Neural crest cell (in vitro differentiated cells): ENCODE measurements around the gene MEIG1. TPM values are rescaled to one million over a fixed set of nuclear protein-coding genes. Genes with fewer than 3 reads are reported as not detected.

Experiments
- DNase-seq: peaks from one replicate; pipeline ENCODE4 v3.0.0; 2021; ENCODE audit warnings: low read depth, mixed read lengths, low spot score
- H3K27ac Mint-ChIP-seq: one replicate; pipeline ENCODE4 v1.8.0; 2021; ENCODE audit warnings: mild to moderate bottlenecking, mixed read lengths; ENCODE audit not compliant: unreplicated experiment
- H3K27me3 Mint-ChIP-seq: 2 replicates; pipeline ENCODE4 v1.8.0; 2021; ENCODE audit warnings: low read depth, mild to moderate bottlenecking, mixed read lengths
- H3K36me3 Mint-ChIP-seq: 2 replicates; pipeline ENCODE4 v1.8.0; 2021; ENCODE audit warnings: low read depth, mild to moderate bottlenecking, mixed read lengths
- H3K4me1 Mint-ChIP-seq: 2 replicates; pipeline ENCODE4 v1.8.0; 2021; ENCODE audit warnings: mixed read lengths
- H3K4me3 Mint-ChIP-seq: one replicate; pipeline ENCODE4 v1.8.0; 2021; ENCODE audit warnings: mild to moderate bottlenecking, mixed read lengths
- H3K9me3 Mint-ChIP-seq: 2 replicates; pipeline ENCODE4 v1.8.0; 2021; ENCODE audit warnings: mixed read lengths
- total RNA-seq: library from RNA; stranded (reverse); gene quantifications from 2 replicates; pipeline ENCODE4 v1.2.1, GENCODE V29; 2021
- TF ChIP-seq, protein P1 (sequence below): fragments of 200-600 bp; sonication (generic); conservative IDR thresholded peaks from 2 replicates; pipeline ENCODE4 v1.5.0; 2021; ENCODE audit warnings: antibody characterized with exemption, mild to moderate bottlenecking

Gene MEIG1
- total RNA-seq, 1 donor from 2014 or later = 1.6 TPM

DNA sequence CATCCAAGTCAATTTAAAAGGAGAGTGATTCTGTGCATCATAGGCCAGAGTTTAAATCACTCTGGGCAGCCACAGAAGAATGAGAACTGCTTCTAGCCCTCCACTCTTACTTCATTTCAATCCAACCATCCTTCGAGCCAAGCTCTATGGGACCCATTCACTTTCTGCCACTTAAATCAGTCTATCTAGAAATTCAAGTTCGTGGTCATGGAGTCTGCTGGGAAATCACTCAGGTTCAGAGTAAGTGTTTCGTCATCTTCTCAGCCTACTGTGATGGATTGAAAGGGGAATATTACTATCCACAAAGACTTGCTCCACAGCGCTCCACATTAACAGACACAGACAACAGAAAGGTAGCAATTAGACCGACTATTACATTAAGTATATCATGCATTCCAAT is 9.9 kb upstream of the MEIG1 start:
- H3K36me3 Mint-ChIP-seq = no peaks in the 10 kb centered on the region
- no peak for DNase-seq
- no peak overlapping the region for H3K27ac Mint-ChIP-seq

DNA sequence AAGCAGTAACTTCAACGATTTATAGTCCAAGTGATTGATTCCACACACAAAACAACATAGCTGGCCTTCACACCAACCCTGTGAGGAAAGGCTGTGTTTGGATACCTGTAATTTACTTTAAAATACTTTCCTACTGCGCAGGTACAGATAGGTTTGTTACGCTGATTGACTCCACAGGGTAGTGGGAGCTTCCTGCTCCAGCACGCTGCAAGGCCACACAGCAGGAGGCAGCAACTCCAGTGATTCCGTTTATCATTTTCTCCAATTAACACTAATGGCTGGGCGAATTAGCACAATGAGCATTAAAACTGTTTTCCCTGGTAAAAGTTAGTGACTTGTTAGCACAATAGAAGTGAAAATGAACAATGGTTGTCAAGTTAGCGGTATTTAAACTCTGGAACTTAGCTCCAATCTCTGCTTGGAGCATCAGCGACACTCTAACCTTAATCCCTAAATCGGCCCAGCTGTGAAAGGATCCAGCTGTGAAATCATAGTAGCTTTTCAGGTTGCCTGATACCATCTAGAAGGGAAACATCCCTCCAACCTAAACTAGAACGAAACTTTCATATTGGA is 6.3 kb upstream of the MEIG1 start:
- Mint-ChIP-seq H3K4me1 (peaks cover 27% of the 10 kb centered on the region), H3K4me3 (peak overlapping the region; percentile 98), H3K27me3 (no peaks in the 10 kb centered on the region), H3K27ac (no peak overlapping the region), H3K36me3 (no peaks in the 10 kb centered on the region), H3K9me3 (no peaks in the 10 kb centered on the region)
- TF ChIP-seq, protein P1, sequence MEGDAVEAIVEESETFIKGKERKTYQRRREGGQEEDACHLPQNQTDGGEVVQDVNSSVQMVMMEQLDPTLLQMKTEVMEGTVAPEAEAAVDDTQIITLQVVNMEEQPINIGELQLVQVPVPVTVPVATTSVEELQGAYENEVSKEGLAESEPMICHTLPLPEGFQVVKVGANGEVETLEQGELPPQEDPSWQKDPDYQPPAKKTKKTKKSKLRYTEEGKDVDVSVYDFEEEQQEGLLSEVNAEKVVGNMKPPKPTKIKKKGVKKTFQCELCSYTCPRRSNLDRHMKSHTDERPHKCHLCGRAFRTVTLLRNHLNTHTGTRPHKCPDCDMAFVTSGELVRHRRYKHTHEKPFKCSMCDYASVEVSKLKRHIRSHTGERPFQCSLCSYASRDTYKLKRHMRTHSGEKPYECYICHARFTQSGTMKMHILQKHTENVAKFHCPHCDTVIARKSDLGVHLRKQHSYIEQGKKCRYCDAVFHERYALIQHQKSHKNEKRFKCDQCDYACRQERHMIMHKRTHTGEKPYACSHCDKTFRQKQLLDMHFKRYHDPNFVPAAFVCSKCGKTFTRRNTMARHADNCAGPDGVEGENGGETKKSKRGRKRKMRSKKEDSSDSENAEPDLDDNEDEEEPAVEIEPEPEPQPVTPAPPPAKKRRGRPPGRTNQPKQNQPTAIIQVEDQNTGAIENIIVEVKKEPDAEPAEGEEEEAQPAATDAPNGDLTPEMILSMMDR = no peak
- DNase-seq = no peak

More for the DNA sequence above, 9.9 kb upstream of the MEIG1 start:
- H3K9me3 Mint-ChIP-seq = no peaks in the 10 kb centered on the region
- TF ChIP-seq, protein P1 = no peak
- no peak overlapping the region for H3K4me3 Mint-ChIP-seq
- peaks cover 22% of the 10 kb centered on the region for H3K4me1 Mint-ChIP-seq
- no peaks in the 10 kb centered on the region for H3K27me3 Mint-ChIP-seq

DNA sequence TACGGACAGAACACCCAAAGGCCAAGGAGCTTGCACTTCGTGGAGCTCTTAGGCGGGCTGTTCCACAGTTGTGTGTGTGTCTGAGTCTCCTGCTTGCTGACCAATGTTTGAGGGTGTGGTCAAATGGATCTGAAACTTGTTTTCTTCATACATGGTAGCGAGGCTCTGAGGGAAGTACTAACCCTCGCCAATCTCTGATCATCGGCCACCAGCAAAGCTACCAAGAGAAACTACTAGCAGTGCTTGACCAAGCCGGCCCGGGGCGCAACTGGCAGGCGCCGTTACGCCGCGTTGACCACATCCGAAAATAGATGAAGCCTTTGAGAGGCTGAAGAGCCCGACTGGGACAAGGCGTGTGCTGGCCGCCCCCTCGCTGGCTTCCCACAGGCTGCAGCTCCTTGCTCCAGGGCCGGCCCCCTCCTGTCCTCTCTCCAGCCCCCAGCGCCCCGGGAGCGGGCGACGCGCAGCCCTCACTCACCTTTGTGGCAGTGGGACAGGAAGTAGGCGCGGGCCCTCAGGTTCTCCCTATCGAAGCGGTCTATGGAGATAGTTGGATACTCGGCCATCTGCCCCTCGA is 5.7 kb upstream of the MEIG1 start:
- Mint-ChIP-seq H3K27ac (peak overlapping the region; percentile 96), H3K36me3 (no peaks in the 10 kb centered on the region), H3K27me3 (no peaks in the 10 kb centered on the region), H3K4me1 (peaks cover 27% of the 10 kb centered on the region), H3K9me3 (no peaks in the 10 kb centered on the region), H3K4me3 (peak overlapping the region; percentile 98)
- TF ChIP-seq, protein P1 = no peak
- DNase-seq = no peak

DNA sequence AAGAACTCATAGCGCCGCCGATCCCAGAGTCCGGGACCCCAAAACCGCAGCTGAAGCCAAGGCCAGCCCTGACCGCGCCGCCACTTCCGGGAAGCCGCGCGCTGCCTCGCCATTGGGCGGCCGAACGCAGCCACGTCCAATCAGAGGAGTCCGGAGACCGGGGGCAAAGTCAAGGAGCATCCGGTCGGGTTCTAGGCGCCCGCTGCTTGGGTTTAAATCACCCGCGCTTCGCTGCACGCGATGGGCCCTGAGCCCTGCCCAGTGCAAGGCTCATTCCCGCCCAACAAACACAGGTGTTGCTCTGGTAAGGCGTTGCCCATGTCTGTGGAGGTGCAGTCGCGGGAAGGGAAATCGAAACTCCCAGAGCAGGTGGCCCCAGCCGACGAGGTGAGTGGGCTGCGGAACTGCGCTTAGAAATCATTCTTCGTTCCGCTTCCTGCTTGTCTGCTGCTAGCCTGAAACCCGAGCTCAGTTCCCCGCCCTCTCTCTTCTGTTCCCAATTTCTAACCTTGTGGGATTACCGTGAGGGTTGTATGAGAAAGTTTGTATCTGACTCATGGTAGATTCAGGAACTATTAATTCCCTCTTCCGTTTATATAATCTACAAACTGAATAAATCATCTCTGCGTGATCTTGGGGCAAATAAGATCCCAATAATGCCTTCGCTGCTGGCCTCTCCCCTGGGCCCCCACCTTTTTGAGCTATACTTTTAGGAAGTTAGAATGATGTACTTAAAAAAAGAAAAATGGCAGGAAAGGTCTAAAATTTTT is 5.0 kb upstream of the MEIG1 start, which contains the start of gene DCLRE1C:
TSS of gene DCLRE1C (minus strand) at position 96 of the 770 bp plus-strand sequence. CDS start at position 10, 86 bp downstream.
- H3K4me3 Mint-ChIP-seq = peak within 1 kb of the TSS; percentile 98
- H3K4me1 Mint-ChIP-seq = peaks cover 31% of the 10 kb centered on the region
- peak within 1 kb of the TSS; percentile 96 for H3K27ac Mint-ChIP-seq
- TF ChIP-seq, protein P1 = no peak
- H3K36me3 Mint-ChIP-seq = no peaks in the 10 kb centered on the region
- peak; percentile 79 for DNase-seq
- H3K9me3 Mint-ChIP-seq = no peaks in the 10 kb centered on the region
- no peaks in the 10 kb centered on the region for H3K27me3 Mint-ChIP-seq

DNA sequence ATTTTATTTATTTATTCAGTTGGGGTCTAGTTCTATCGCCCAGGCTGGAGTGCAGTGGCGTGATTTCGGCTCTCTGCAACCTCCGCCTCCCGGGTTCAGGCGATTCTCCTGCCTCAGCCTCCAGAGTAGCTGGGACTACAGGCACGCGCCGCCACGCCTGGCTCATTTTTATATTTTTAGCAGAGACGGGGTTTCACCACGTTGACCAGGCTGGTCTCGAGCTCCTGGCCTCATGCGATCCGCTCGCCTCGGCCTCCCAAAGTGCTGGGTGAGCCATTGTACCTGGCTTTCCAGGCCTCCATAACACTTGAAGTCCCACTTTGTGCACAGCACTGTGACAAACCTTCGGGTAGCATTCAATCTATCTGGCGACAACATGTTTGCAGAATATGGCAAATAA is 4.3 kb upstream of the MEIG1 start:
- Mint-ChIP-seq H3K27ac (no peak overlapping the region), H3K27me3 (no peaks in the 10 kb centered on the region)

More for the DNA sequence above, 4.3 kb upstream of the MEIG1 start:
- DNase-seq = no peak
- Mint-ChIP-seq H3K4me3 (peak overlapping the region; percentile 98), H3K36me3 (no peaks in the 10 kb centered on the region), H3K9me3 (no peaks in the 10 kb centered on the region), H3K4me1 (peaks cover 36% of the 10 kb centered on the region)
- TF ChIP-seq, protein P1 = no peak
